K562 (cell line): ENCODE measurements around the gene SPRING1. TPM values are rescaled to one million over a fixed set of nuclear protein-coding genes. Genes with fewer than 3 reads are reported as not detected.

Experiments
- BHLHE40 ChIP-seq: IDR thresholded peaks from 2 replicates; pipeline ENCODE4 v1.6.1; 2011; ENCODE audit warnings: low read length, improper control_type of control experiment
- NKRF ChIP-seq: fragments of 450-650 bp; IDR thresholded peaks from 2 replicates; pipeline ENCODE4 v1.6.1; 2016; ENCODE audit warnings: borderline replicate concordance
- REST ChIP-seq, 2 experiments: fragments of 450-650 bp; formaldehyde crosslinking in 1 of 2; IDR thresholded peaks; 2 replicates each; pipeline versions ENCODE4 v1.4.0 to v1.6.1; 2014 to 2020; ENCODE audit warnings: mild to moderate bottlenecking in 2 of 2, borderline replicate concordance in 1 of 2, low read depth in 1 of 2
- TAF15 ChIP-seq: fragments of 200-400 bp; formaldehyde crosslinking; IDR thresholded peaks from 2 replicates; pipeline ENCODE4 v1.6.1; 2017; ENCODE audit warnings: mild to moderate bottlenecking, low read depth, low read length, moderate library complexity
- ZNF785 ChIP-seq: fragments of 250-450 bp; sonication (Bioruptor Pico); IDR thresholded peaks from 2 replicates; pipeline ENCODE4 v1.4.0; 2020; ENCODE audit warnings: mild to moderate bottlenecking
- polyA plus RNA-seq, 8 experiments: library from polyadenylated mRNA; depleted of rRNA in 4 of 8; stranded (reverse) in 5 of 8; unstranded in 3 of 8; fragments of >200 nt; fragmentation: Nextera tagmentation in 2 of 8; fragmentation: Illumina TruSeq in 1 of 8; extraction: Ambion mirVana in 2 of 8; extraction: Trizol in 1 of 8; gene quantifications; 2 replicates each; pipeline versions ENCODE4 v1.2.1 to v1.2.3, GENCODE V29; 2011 to 2014; ENCODE audit warnings: inconsistent platforms in 1 of 8, missing spikeins in 1 of 8
- total RNA-seq, 7 experiments: library from RNA; depleted of rRNA in 6 of 7; stranded (reverse); fragments of >200 nt in 6 of 7; fragmentation: Illumina TruSeq in 2 of 7; extraction: Trizol in 2 of 7; gene quantifications; 2 replicates each; pipeline versions ENCODE4 v1.2.1 to v1.2.3, GENCODE V29; 2011 to 2021; ENCODE audit warnings: low replicate concordance in 1 of 7

The SPRING1 gene
- total and polyA plus RNA-seq, 9 of the 15 experiments (the other 6 are each of a cell fraction or from before 2014, with no cell fraction given), result 1.1 to 20.0 (median 8.0) TPM

DNA sequence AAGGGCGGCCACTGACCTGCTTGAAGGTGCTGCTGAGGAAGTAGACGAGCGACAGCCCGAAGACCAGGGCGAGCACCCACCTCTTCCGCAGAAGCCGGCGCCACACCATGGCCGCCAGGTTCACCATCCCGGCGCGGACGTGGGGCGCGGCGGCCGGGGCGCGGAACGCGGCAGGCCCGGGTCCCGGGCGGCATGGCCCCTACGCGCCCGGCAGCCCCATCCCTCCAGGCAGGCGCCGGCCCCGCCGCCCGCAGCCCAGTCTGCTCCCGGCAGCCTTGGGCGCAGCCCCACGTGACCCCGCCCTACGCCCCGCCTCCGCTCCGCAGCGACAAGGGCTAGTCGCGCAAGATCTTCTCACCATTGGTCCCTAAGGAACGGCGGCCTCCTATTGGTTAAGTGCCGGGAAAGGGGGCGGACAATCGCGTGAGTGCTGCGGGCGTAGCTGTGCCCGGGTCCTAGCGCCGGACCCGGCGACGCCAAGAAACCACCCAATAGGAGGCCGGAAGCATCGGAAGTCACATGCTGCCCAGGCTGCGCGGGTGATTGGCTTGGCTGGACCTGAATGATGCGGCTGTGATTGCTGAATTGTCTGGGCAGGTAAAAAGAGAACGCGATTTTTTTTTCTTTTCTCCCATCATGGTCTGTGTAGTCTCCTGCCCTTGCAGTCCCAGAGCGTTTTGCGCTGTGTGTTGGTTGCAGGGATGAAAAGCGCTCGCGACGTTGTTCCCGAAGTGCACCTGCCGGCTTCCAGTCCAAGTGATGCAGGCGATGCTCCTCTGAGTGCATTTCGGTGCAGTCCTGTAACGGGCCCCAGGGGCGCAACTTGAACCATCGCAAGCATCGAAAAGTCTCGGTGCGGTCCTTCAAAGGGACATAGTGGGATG is at the start of gene SPRING1, which contains the start of gene RNFT2 (continued):
- peak; percentile 99 for TF ChIP-seq BHLHE40
- no peak for TF ChIP-seq ZNF785 (CRISPR knock-in tag)
- no peak for TF ChIP-seq TAF15
- TF ChIP-seq REST (IDR thresholded peaks at IDR 0.05; ENCODE audit: borderline replicate concordance), result peak; percentile 90
- TF ChIP-seq REST (CRISPR knock-in tag; IDR thresholded peaks at IDR 0.05; ENCODE audit: low read depth), result peak; percentile 74
- no peak for TF ChIP-seq NKRF
